Fibroblast of mammary gland (primary cell): Measurements from ENCODE around the gene ANKRD65.
"Not testable (repeated sequence)": the region's sequence is repeated elsewhere in the genome, so short reads cannot be mapped to it uniquely, and the experiment has no call there.

Experiments
- DNase-seq: peaks from one replicate; pipeline ENCODE4 v3.0.0-alpha.2; 2010; ENCODE audit warnings: low read depth
- H3K4me3 ChIP-seq: 2 replicates; pipeline ENCODE4 v1.5.1; 2011; ENCODE audit warnings: low read depth, mild to moderate bottlenecking, low read length, moderate library complexity; ENCODE audit not compliant: control insufficient read depth
- CTCF ChIP-seq: conservative IDR thresholded peaks from 2 replicates; pipeline ENCODE4 v1.5.1; 2011; ENCODE audit warnings: low read depth, low read length, inconsistent platforms; ENCODE audit not compliant: control insufficient read depth, insufficient read depth

The ANKRD65 gene

DNA sequence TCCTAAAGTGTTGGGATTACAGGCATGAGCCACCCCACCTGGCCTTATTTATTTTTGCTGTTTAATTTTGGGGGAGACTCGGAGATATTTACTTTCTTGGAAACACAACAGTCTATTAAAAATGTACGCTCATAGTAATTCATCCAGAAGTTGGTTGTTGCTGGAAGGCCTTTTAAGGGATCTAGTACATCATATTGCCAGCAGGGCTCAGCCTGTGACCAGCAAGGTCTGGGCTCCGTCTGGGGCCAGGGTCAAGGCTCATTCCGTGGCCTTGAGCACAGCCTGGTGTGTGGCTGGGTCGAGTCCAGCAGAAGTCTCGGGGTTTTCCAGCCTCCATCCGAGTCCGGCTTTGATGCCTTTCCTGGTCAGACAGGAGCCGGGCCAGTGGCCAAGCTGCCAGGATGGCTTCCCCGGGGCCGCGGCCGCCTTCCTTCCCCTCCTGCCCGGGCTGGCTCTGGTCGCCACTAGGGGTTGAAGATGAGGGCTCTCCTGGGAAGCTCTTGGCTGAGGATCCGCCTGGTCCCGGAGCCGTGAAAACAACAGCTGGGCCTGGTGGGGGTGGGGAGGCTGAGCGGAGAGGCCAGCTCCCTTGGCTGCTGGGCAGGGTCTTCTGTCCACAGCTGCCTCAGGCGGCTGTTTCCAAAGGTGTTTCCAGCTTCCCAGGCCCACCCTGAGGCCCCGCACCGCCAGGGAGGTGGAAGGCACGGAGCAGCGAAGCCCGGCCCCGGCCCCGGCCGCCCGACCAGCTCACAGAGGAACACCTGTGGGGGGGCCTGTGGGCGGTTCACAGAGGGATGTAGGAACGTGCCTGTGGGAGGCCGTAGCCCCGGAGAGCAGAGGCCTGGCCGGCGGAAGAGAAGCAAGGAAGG, 9.3 kb upstream of the ANKRD65 start:
- H3K4me3 ChIP-seq = no peak overlapping the region
- DNase-seq = peak; percentile 51
- peak; percentile 18 for TF ChIP-seq CTCF

- TF ChIP-seq CTCF = no peak
- H3K4me3 ChIP-seq = no peak overlapping the region
- no peak for DNase-seq
Measured at GRCh38 chr1:1429671-1430073, 8.6 kb upstream of the ANKRD65 start.

DNA sequence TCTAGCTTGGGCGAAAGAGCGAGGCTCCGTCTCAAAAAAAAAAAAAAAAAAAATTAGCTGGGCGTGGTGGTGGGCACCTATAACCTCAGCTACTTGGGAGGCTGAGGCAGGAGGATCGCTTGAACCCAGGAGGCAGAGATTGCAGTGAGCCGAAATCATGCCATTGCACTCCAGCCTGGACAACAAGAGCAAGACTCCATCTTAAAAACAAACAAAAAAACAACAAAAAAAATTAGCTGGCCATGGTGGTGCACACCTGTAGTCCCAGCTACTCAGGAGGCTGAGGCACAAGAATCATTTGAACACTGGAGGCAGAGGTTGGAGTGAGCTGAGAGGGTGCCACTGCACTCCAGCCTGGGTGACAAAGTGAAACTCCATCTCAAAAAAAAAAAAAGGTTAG, 7.9 kb upstream of the ANKRD65 start:
- not testable (repeated sequence) for H3K4me3 ChIP-seq, DNase-seq

GRCh38 chr1:1428174-1428573, 7.1 kb upstream of the ANKRD65 start:
- DNase-seq = no peak
- no peak for TF ChIP-seq CTCF
- no peak overlapping the region for H3K4me3 ChIP-seq

- H3K4me3 ChIP-seq = no peak overlapping the region
Measured at GRCh38 chr1:1427820-1428148, 6.7 kb upstream of the ANKRD65 start.

GRCh38 chr1:1427106-1427819, 6.2 kb upstream of the ANKRD65 start:
- no peak for DNase-seq
- H3K4me3 ChIP-seq = no peak overlapping the region

More at GRCh38 chr1:1427820-1428148, 6.7 kb upstream of the ANKRD65 start:
- no peak for DNase-seq
- no peak for TF ChIP-seq CTCF

More at GRCh38 chr1:1427106-1427819, 6.2 kb upstream of the ANKRD65 start:
- TF ChIP-seq CTCF = no peak
